ENCODE data around the gene ISLR. TPM values are rescaled to one million over a fixed set of nuclear protein-coding genes. Genes with fewer than 3 reads are reported as not detected.

The ISLR gene
- total RNA-seq, 1 experiment from 2014 or later = not detected

- no peak for DNase-seq (ENCODE audit: low spot score)
These were observed 36.6 kb downstream of the ISLR start for GRCh38 chr15:74209997-74210671.

- DNase-seq (ENCODE audit: low spot score) = no peak
These were observed 37.2 kb downstream of the ISLR start for GRCh38 chr15:74210729-74211128.

- DNase-seq (ENCODE audit: low spot score) = no peak
These were observed 38.1 kb downstream of the ISLR start for GRCh38 chr15:74211656-74212055.

- DNase-seq (ENCODE audit: low spot score) = no peak
These were observed 39.0 kb downstream of the ISLR start for GRCh38 chr15:74212494-74212893.

- no peak for DNase-seq (ENCODE audit: low spot score)
These were observed 40.4 kb downstream of the ISLR start for GRCh38 chr15:74213858-74214284.

- DNase-seq (ENCODE audit: low spot score) = no peak
These were observed 41.0 kb downstream of the ISLR start for GRCh38 chr15:74214324-74215021.

GRCh38 chr15:74215958-74216357 is 42.4 kb downstream of the ISLR start:
- no peak for DNase-seq (ENCODE audit: low spot score)

GRCh38 chr15:74216949-74217348 is 43.4 kb downstream of the ISLR start:
- peak; percentile 87 for DNase-seq (ENCODE audit: low spot score)

GRCh38 chr15:74217907-74218885 is 44.7 kb downstream of the ISLR start:
- no peak for DNase-seq (ENCODE audit: low spot score)

GRCh38 chr15:74220475-74221248 is 47.2 kb downstream of the ISLR start:
- no peak for DNase-seq (ENCODE audit: low spot score)

- peak; percentile 59 for DNase-seq (ENCODE audit: low spot score)
These were observed 48.1 kb downstream of the ISLR start for GRCh38 chr15:74221399-74222239.

GRCh38 chr15:74222240-74223119 is 49.0 kb downstream of the ISLR start:
- no peak for DNase-seq (ENCODE audit: low spot score)

- DNase-seq (ENCODE audit: low spot score) = no peak
These were observed 52.4 kb downstream of the ISLR start for GRCh38 chr15:74225928-74226327.

Small RNAs within 50 kb of the gene (small RNA-seq; reads per million reads assigned to genes)
- not detected for gene RF00017

Other genes with a start within 250 kb of the ISLR start
- 20.0 and 26.1 TPM in 2 replicates for gene LOXL1, start 247.2 kb upstream of the ISLR start, total RNA-seq (2014; rRNA removed; shearing (Covaris generic))
- 13.3 and 23.5 TPM in 2 replicates for gene STOML1, start 181.4 kb upstream of the ISLR start, total RNA-seq (2014; rRNA removed; shearing (Covaris generic))
- gene PML, start 179.0 kb upstream of the ISLR start, total RNA-seq (2014; rRNA removed; shearing (Covaris generic)) = 36.9 and 47.2 TPM in 2 replicates
- gene GOLGA6A, start 91.2 kb upstream of the ISLR start, total RNA-seq (2014; rRNA removed; shearing (Covaris generic)) = not detected in 2 replicates
- not detected in 2 replicates for gene ISLR2, start 43.1 kb upstream of the ISLR start, total RNA-seq (2014; rRNA removed; shearing (Covaris generic))
- 14.3 and 14.7 TPM in 2 replicates for gene STRA6, start 29.1 kb downstream of the ISLR start, total RNA-seq (2014; rRNA removed; shearing (Covaris generic))
- 9.9 and 17.0 TPM in 2 replicates for gene CCDC33, start 62.6 kb downstream of the ISLR start, total RNA-seq (2014; rRNA removed; shearing (Covaris generic))
- not detected in 2 replicates for gene CYP11A1, start 193.9 kb downstream of the ISLR start, total RNA-seq (2014; rRNA removed; shearing (Covaris generic))

All from HT-29 (cell line).